ENCODE results near the gene STRADA. TPM values are rescaled to one million over a fixed set of nuclear protein-coding genes. Genes with fewer than 3 reads are reported as not detected.

STRADA gene
- total RNA-seq, 1 donor from 2014 or later: 42.9 TPM

DNA sequence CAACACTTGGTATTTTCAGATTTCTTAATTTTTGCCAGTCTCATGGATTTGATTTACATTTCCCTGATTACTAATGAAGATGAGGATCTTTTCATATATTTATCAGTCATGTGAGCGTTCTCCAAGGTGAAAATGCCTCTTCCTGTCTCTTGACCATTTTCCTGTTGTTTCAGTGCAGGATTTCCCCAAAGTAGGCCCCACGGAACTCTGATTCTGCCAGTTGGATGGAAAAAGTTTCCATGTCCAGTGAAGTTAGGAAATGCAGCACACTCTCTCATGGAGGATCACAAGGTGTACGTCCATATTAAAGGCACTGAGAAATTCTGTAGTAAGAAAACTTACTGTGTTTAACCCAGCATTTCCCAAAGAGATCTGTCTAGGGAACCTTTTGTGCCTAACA lies 25.2 kb downstream of the STRADA start:
- TF ChIP-seq, protein P1, sequence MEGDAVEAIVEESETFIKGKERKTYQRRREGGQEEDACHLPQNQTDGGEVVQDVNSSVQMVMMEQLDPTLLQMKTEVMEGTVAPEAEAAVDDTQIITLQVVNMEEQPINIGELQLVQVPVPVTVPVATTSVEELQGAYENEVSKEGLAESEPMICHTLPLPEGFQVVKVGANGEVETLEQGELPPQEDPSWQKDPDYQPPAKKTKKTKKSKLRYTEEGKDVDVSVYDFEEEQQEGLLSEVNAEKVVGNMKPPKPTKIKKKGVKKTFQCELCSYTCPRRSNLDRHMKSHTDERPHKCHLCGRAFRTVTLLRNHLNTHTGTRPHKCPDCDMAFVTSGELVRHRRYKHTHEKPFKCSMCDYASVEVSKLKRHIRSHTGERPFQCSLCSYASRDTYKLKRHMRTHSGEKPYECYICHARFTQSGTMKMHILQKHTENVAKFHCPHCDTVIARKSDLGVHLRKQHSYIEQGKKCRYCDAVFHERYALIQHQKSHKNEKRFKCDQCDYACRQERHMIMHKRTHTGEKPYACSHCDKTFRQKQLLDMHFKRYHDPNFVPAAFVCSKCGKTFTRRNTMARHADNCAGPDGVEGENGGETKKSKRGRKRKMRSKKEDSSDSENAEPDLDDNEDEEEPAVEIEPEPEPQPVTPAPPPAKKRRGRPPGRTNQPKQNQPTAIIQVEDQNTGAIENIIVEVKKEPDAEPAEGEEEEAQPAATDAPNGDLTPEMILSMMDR (IDR thresholded peaks at IDR 0.05): no peak
- no peaks in the 10 kb centered on the region for H3K27me3 Mint-ChIP-seq (ENCODE audit: unreplicated experiment)
- peaks cover 16% of the 10 kb centered on the region for H3K36me3 Mint-ChIP-seq (ENCODE audit: unreplicated experiment)
- no peaks in the 10 kb centered on the region for H3K4me1 Mint-ChIP-seq (ENCODE audit: unreplicated experiment)
- H3K4me3 Mint-ChIP-seq (ENCODE audit: unreplicated experiment): no peak overlapping the region
- H3K27ac Mint-ChIP-seq (ENCODE audit: unreplicated experiment): no peak overlapping the region
- no peaks in the 10 kb centered on the region for H3K9me3 Mint-ChIP-seq (ENCODE audit: unreplicated experiment)
- no peak for DNase-seq (ENCODE audit: extremely low spot score, unreplicated experiment)

DNA sequence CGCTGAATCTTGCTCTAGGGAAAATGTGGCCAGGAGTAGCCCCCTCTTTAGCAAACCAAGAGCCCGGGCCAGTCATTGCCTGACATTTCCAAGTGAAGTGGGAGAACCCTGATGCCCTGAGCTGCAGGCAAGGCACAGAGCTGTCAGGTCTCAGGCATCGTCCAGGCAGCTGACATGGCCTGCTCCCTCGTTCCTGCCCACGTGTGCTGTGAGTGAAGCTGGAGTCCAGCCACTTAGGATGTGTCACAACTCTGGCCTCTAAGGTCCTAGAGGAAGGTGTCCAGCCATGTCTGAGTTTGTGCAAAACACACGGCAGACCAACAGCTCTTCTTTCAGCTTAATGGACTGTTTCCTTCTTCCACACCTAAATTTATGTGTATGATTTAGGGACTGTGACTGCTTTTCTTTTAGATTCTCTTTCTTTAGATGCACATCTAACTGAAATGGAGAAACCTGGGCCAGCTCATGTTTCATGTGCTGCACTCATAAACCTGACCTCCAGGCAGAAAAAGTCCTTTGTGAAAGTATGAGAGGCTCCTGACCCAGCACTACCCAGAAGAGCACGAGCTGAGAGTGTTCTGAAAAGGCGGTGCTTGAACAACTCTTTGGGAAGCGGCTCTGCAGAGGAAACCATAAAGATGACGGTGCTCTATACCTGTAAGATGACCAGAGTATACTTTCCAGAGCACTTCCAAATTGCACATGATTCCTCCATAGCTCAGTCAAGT lies 26.9 kb downstream of the STRADA start:
- Mint-ChIP-seq H3K27ac (ENCODE audit: unreplicated experiment) (no peak overlapping the region), H3K4me1 (ENCODE audit: unreplicated experiment) (no peaks in the 10 kb centered on the region), H3K4me3 (ENCODE audit: unreplicated experiment) (no peak overlapping the region), H3K36me3 (ENCODE audit: unreplicated experiment) (peaks cover 19% of the 10 kb centered on the region), H3K9me3 (ENCODE audit: unreplicated experiment) (no peaks in the 10 kb centered on the region), H3K27me3 (ENCODE audit: unreplicated experiment) (no peaks in the 10 kb centered on the region)
- TF ChIP-seq, protein P1 (IDR thresholded peaks at IDR 0.05): no peak
- DNase-seq (ENCODE audit: extremely low spot score, unreplicated experiment): no peak

DNA sequence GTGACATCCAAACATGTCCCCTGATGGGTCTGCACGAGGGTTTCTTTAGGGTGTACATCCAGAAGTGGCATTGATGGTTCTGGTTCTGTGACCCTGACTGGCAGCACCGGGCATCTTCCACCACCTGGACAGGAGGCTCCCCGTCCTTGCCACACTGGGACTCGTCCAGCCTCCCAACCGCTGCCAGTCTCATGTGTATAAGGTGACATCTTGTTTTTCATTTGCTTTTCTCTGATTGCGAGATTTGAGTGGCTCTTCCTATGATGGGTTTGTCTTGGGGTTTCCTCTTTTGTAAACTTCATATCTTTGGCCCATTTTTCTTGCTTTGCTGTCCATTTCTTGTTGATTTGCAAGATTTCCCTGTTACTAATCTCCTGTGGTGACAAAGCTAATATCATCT lies 32.5 kb downstream of the STRADA start:
- Mint-ChIP-seq H3K4me1 (ENCODE audit: unreplicated experiment) (no peaks in the 10 kb centered on the region), H3K4me3 (ENCODE audit: unreplicated experiment) (no peak overlapping the region), H3K27me3 (ENCODE audit: unreplicated experiment) (no peaks in the 10 kb centered on the region), H3K36me3 (ENCODE audit: unreplicated experiment) (peaks cover 31% of the 10 kb centered on the region), H3K27ac (ENCODE audit: unreplicated experiment) (no peak overlapping the region), H3K9me3 (ENCODE audit: unreplicated experiment) (no peaks in the 10 kb centered on the region)
- TF ChIP-seq, protein P1 (IDR thresholded peaks at IDR 0.05): no peak
- DNase-seq (ENCODE audit: extremely low spot score, unreplicated experiment): no peak

DNA sequence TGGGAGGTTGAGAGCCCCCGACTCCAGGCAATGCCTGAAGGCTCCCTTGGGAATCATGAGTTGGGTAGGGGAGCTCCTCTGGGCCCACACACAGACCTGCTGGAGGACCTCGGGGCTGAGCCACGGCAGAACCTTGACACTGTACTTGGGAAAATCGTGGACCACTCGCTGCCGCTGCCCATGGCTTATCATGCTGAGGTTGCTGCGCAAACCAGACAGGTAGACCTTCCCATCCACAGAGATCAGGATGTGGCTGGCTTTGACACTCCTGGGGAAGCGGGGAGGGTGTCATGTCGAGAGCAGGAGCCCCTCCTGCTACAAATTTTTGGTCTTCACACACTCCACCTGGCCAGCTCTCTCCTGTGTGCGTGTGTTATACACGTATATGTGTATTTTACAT lies 34.4 kb downstream of the STRADA start:
- H3K27ac Mint-ChIP-seq (ENCODE audit: unreplicated experiment): no peak overlapping the region
- DNase-seq (ENCODE audit: extremely low spot score, unreplicated experiment): no peak
- H3K4me1 Mint-ChIP-seq (ENCODE audit: unreplicated experiment): peaks cover 13% of the 10 kb centered on the region
- H3K36me3 Mint-ChIP-seq (ENCODE audit: unreplicated experiment): peaks cover 35% of the 10 kb centered on the region
- no peaks in the 10 kb centered on the region for H3K9me3 Mint-ChIP-seq (ENCODE audit: unreplicated experiment)
- TF ChIP-seq, protein P1 (IDR thresholded peaks at IDR 0.05): no peak
- H3K4me3 Mint-ChIP-seq (ENCODE audit: unreplicated experiment): no peak overlapping the region
- no peaks in the 10 kb centered on the region for H3K27me3 Mint-ChIP-seq (ENCODE audit: unreplicated experiment)

DNA sequence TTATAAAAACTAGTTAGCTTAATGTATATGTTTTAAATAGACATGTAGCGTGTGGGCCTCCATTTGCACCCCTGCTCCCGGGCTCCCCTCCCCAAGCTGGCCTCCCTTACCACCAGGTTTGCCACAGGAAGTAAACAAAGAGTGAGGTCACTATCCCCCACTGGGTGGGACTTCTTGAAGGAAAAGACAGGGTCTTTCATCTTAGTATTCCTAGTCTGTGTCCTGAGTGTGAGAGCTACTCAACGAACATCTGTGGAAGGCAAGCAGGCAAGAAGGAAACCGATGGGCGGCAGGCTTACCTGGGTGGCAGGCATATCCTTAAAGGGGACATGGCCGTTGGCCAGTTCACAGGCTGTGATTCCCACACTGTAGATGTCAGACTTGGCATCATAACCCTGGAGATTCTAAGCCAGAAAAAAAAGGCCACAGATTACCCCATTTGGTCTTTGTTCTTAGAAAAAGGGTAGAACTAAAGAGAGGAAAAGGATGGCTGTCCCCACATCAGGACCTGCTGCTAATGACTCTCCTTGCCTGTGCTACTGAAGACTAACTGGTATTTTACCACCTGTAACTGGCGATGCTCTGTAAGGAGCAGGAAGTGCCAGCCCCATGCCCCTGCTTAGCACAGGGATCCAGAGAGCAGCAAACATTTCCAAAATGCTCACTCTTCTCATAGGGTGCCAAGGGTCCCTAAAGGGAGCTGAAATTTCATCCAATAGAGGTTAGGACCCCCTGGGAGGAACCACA lies 35.1 kb downstream of the STRADA start:
- TF ChIP-seq, protein P1 (IDR thresholded peaks at IDR 0.05): no peak
- H3K27me3 Mint-ChIP-seq (ENCODE audit: unreplicated experiment): no peaks in the 10 kb centered on the region
- no peak overlapping the region for H3K27ac Mint-ChIP-seq (ENCODE audit: unreplicated experiment)
- H3K4me3 Mint-ChIP-seq (ENCODE audit: unreplicated experiment): no peak overlapping the region
- DNase-seq (ENCODE audit: extremely low spot score, unreplicated experiment): no peak
- H3K9me3 Mint-ChIP-seq (ENCODE audit: unreplicated experiment): no peaks in the 10 kb centered on the region
- H3K4me1 Mint-ChIP-seq (ENCODE audit: unreplicated experiment): peaks cover 18% of the 10 kb centered on the region
- peaks cover 31% of the 10 kb centered on the region for H3K36me3 Mint-ChIP-seq (ENCODE audit: unreplicated experiment)
